T1000 (cell line): ENCODE measurements around the gene CAMK2B.

Source experiments
- DNase-seq: peaks from one replicate; lab custom pipeline; 2025; ENCODE audit warnings: mixed read lengths; lab: John Stamatoyannopoulos, UW

Gene CAMK2B

DNA sequence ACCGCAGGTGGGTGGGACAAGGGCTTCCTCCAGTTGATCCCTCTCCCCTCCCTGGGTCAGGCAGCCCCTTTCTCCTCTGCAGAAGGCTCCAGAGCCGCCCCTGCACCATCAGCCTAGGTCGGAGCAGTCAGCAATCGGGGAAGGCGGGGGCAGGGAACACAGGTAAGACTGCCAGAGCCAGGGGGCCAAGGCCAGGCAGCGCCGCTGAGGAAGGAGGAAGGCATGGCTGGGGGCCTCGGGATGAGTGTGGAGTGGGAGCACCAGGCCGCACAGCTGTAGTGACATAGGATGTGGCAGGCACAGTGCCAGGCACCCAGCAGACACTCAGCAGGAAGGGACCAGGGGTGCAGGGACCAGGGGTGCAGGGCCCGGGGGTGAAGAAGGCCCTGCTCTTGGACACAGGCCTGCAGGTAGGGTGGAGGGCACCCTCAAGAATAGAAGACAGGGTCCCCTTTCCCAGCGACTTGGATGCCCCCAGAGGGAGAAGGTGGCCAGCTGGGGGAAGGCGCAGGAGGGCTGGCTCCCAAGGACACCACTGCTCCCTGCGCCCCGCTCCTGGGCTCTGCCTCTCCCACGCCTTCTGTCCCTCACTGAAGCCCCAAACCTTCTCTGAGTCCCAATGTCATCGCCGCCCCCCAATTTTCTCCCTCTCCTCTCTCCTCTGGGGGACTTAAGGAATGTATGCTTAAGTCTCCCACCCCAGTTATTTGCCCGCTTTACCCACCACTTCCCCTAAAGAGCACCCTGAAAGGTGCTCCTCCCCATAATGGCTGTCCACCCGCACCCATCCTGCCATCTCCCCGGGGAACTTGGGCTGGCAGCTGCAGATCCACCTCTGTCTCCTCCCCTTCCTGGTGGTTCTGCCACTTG is 38.5 kb downstream of the CAMK2B start:
- DNase-seq = no peak

DNA sequence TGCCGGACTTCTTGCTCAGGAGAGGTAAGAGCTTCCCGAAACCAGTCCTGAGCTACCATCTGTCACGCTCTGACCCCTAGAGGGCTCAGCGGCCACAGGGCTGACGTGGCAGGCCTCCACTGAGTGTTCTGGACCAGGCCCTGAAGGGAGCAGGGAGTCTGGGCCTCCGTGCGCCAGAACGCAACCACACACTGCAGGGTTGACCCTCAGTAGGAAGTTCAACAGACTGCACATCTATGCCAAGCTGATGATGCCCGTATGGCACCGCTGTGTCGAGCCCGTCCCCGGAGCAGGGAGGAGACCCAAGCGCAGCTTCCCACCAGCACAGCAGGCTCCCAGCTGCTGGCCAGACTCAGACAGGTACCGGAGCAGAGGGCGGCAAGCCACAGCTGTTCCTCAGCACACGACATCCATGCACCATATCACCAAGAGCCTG is 39.2 kb downstream of the CAMK2B start:
- DNase-seq = no peak

DNA sequence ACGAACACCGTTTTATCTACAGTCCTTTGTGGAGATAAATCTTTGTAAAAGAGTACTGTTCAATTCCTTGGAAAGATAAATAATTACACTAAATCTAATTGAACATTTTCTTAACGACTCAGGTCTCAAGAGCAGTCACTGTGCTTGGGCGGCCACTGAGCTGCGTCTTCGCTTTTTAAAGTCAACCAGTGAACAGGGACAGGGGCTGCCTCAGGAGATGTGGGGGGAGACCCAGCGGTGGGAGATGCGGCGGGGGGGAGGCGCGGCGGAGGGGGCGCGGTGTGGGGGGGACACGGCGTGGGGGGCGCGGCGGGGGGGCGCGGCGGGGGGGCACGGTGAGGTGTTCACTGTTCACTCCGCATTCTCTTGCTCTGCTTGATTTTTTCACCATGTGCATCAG is 39.8 kb downstream of the CAMK2B start:
- no peak for DNase-seq

DNA sequence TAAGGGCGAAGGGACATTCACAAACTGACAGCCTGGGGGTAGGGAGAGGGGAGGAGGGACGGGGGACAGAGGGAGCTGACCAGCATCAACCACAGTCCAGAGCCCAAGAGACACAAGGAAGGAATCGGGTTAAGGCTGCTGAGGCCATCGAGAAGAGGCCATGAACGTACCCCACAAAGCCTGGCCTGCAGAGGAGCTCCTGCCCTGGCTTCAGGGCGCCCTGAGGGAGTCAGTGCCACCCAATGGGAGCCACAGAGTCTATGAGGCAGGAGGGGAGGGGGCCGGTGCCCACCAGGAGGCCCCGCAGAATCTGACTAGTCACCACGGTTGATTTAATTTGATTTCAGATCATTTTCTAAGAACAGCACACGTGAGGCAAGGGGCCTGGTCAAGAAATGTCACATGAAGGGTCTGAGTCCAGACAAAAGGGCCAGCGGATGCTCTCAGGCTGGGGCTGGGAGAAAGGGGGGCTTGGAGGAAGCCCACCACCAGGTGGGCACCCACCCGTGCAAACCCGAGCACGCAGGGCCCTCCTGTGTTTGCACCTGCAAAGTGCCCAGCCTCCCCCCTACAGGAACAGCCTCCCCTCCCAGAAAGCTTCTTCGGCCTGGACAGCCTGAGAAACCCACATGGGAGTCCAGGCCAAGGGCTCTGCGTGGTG is 40.4 kb downstream of the CAMK2B start:
- no peak for DNase-seq

DNA sequence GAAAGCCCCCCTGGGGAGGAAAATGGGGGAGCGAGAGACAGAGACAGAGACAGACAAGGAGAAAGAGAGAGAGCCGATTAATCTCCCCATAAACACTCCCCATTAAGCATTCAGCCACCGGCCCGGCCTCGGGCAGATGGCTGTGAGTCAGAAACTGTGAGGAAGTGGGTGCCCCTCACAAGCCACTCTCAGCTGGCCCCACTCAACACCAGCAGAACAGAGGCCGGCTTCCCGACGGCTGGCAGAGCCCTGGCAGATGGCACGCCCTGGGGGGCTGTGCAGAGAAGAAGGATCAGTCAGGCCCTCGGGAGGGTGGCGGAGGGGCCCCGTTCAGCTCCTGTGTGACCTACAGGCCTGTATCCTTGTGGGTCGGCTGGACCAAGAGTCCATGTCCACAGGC is 41.2 kb downstream of the CAMK2B start:
- DNase-seq = no peak

DNA sequence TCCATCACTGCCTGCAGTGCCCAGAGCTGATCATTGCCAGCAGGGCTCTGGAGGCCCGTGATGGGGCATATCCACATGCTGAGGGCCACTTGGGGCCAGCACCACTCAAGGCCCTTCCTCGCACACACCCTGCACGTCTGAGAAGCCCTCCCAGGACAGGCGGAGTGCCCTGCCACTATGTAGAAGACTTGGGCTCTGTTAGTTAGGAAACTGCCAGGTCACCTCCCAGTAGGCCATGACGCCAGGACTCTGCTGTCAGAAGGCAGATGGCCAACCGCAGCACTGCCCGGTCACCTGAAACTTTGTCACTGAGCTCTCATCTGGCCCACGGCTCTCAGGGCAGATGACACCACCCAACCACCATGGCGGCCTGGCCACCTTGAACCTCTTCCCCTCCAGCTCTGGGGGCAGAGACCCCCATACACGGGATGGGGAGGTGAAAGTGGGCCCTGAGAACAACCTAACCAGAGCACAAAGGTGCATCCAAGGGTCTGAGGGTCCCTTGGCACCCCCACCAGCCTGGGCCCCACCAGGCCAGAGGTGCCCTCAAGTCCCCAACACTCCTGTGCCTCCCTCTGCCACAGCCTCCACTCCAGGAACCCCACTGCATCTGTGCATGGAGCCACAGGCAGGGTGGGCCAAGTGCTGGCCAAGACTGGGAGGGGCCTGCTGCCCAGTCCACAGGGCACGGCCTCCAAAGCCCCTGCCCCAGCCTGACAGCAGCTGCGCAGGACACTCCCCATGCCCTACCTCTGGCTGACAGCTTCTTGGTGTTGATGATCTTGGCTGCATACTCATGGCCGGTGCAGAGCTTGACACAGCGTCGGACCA is 41.8 kb downstream of the CAMK2B start:
- DNase-seq = no peak

DNA sequence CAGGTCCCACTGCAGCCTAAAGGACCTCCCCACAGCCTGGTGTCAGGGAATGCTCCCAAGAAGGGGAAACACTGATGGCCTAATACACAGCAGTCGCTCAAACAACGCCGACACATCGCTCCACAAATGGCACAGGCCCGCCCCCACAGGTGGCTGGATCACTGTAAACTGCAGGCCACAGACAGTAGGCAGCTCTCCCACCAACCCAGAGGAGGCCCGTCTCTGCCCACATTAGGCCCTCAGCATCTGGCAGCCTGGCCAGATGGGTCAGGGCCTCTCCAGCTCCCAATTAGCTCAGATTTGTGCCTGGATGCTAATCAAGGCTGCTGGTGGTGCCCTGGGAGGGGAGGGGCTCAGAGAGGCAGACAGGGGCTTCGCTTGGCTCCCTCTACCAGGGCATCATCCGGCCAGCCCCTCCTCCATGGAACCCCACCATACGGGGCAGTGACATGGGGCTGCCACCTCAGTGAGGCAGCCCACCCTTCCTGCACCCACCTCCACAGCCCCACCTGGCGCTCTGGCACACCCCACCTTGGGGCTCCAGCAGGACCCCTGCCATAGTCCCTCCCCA is 42.7 kb downstream of the CAMK2B start:
- no peak for DNase-seq

DNA sequence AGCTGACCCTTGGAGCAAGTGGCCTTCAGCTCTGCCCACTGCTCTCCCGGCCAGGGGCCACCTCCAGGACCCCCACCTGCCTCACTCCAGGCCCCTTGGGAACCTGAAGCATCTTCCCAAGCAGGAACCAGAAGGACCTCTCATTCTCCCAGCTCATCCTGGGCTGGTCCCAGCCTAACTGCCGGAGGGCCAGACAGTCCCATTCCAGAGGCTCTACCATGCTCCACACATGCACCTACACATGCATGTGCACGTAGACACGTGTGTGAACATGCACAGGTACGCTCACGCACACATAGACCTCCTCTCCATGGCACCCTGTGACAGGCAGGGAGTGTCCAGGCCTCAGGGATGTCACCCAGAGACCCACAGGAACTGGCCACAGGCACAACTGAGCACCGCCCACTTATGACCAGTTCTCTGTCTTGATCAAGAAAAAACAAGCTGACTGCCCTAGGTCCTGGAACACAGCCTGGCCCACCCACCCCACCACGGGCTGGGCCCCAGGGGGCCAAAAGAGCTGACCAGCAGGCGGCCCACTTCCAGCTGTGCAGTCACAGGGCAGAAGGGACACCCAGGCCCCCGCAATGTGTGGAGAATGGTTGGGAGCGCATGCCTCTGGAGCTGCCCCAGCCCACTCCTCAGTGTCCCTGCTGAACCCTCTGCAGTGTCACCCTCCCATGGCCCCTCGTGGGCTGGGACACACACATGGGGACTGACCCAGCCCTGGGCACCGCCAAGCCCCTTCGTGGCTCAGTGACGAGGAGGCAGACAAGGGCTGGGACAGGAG is 43.4 kb downstream of the CAMK2B start:
- DNase-seq = no peak

DNA sequence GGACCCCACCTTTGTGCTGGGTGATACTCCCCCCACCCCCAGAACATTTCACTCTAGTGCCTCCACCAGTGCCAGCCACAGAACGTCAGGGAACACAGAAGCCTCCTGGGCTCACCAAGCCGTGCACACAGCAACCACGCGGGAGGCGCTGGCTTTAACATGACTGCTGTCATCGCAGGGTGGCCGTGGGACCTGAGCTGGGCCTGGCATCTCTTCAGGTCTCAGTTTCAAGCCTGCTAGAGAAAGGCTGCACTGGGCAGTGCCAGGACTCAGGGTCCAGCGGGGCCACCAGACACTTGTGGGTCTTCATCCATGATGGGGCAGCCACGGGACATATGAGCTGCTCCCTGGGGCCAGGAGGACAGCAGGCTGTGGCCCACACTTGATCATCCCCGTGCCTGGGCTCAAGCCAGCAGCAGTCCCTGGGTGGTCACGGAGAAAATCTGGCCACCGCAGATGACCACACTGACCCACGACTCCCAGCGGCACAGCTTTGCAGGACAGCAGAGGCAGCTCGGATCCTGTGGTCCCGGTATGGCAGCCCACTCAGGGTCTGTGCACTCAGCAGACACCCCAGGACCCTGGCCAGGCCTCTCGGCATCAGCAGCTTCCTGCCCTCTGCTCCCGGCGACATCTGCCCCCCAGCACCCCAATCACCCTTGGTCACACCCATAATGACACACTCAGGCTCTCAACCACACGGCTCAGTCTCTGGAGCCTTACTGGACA is 44.2 kb downstream of the CAMK2B start:
- DNase-seq = no peak

DNA sequence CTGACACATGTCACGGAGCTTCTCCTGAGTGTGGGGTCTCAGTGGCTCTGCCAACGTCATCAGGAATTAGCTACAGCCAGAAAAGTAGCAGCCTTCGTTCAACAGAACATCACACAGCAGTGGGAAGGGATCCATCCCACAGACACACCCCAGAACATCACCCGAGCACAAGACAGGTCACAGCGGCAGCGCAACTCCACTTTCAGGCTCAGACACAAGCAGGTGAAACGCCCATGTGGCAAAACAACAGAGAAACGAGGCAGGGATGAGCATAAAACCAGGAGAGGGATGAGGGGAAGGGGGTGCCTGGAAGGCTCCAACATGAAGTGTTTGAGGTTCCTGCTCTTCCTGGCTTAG is 44.8 kb downstream of the CAMK2B start:
- no peak for DNase-seq

DNA sequence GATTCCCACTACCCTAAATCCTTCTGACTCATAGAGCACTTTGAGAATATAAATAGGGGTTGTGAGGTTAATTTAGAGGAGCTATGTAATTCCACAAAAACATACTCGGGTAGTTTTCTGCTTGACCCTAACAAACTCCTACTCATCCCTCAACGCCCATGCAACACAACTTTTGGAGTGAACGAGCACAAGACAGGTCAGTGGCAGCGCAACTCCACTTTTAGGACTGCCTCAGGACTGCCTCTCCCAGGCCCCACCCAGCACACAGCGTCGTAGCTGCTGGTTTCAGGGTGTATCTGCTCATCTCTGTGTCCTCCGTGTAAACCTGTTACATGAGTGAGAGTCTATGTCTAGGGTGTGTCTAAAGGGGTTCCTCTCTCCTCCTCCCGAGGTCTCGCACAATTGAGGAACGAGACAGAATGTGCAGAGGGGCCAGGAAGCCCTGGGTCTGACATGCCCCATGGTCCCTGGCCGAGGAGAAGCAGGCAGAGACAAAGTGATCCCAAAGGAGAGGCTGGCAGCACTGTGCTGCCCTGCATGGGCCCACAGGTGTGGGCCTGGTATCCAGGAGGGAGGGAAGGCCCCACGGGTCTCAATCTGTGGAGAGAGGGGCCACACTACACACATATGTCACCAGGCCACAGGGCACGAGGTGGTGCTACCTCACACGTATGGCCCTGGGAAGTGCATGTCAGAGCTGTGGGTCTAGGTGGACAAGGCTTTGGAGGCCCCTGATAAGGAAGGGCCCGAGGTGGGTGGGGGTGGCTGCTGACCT is 45.5 kb downstream of the CAMK2B start:
- no peak for DNase-seq

DNA sequence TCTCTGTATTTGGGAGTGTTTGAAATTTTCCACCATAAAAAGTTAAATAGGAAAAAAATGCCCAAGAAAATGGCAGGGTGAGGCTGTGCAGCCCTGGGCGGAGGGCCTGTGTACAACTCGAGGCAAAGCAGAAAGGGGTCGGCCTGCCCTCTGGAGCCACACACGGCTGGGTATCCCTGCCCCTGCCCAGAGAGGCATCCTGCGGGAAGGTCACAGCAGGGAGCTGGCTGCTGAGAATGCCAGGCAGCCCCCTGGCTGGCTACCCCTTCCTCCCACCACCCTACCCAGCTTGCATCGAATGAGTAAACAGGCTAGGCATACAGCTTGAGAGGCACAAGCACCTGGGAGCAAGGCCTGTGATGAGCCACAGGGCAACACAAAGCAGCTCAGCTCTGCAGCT is 46.1 kb downstream of the CAMK2B start:
- no peak for DNase-seq

DNA sequence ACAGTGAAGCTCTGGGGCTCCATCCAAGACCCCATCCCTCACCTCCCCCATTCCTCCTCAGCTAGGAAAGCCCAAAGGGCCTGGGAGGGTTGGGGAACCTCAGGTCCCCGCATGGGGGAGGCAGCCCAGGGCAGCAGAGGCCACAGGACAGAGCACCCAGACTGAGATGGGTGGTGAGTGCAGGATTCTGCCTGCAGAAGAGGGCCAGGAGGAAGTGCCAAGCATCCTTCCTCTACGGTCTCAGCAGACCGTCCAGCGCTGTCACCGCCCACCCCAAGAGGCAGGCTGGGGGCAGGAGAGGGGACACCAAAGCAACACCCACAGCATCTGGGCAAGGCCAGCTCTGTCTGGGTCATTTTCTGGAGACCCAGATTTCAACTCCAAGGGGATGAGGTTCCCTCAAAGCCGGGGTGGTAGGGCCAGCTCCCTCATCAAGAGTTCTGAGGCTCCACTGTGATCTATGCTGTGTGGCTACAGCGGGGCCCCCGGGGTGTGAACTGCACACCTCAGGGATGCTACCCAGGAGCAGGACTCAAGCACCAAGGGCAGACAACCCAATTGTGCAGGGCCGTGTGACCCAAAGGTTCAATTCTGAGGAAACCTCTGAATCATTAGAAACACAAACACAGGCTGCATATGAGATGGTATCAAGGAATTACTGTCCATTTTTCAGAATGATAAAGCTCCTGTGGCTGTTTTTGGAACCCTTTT is 46.8 kb downstream of the CAMK2B start:
- no peak for DNase-seq

DNA sequence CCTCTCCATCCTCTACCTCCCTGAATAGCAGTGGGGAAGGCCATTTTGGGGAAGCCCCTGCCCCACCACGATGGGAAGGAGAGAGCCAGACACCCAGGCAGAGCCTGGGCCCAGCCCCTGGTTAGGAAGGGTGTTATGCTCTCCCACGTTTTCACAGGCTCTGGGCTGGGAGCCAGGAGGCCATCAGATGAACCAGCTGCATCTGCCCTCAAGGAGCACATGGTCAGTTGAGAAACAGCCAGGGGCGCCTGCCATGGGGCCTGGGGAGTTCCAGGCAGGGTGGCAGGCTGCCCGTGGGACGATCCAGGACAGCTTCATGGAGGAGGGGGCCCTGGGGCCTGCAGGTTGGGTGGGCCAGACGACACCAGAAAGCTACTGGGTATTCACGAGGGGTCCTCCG is 47.5 kb downstream of the CAMK2B start:
- no peak for DNase-seq

DNA sequence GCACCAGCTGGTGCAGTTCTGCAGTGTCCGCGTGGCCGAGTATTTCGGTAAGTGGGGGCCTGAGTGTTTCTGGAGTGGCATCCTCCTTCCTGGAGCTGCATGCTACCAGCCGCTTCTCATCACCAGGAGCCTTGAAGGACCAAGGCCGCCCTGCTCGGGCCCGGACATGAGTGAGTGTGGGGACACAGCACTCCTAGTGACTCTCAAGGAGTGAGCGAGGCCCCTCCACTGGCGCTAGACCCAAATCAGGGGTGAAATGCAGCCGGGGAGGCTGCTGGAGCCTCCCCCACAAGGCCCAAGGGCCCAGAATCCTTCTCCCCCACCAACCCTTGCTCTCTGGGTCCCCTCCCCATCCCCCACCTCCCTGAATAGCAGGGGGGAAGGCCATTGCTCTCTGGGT is 48.0 kb downstream of the CAMK2B start:
- DNase-seq = no peak

DNA sequence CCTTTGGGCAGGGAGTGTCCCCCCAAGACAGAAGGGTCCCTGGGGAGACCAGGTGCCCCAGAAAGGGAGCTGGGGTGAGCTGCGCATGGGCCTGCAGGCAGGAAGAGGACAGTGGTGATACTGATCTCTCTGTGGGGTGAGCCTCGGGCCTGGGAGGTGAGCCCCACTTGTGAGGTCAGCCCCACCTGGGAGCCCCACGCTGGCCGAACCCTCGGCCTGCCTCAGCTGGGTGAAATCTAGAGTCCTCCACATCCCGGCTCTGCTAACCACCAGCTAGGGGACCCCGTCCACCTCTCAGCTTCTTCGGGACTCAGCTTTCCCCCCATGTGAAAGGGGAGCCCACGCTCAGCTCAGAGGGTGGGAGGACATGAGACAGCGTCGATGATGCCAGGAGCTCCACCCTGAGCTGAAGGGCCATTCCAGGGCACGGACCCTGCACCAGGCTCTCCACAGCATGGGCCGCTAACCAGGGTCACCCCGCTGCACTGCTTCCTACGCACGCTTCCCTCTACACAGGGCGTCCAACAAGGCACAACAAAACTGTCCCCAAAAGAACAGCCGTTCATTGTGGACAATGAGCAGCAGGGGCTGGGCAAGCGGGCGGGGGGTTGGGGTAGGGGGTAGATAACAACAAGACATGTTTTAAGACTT is 48.7 kb downstream of the CAMK2B start:
- no peak for DNase-seq

DNA sequence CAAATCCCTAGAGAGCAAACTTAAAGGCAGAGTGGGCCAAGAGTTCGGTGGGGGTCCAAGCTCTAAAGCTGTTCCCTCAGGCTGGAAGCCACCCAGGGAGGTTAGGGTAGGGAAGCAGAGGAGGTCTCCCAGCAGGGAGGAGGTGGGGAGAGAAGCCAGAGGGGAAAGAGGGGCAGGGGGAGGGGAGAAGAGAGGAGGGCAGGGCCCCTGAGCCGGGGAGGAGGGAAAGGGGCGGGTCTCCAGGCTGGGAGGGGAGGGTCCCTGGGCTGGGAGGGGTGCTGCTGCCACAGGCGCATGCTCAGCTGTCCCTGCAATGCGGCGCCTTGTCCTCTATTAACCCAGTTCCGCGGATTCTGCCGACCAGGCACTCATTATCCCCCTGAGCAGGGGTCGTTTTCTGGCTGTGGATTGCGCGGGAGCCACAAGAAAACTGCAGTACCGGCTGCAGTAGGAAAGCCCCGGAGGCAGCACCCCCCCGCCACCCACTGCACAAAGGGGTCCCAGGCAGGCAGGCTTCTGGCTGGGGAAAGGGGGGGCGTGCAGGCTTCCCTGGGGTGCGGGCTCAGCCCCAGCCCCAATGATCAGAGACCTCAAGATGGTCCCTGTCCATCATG is 49.3 kb downstream of the CAMK2B start:
- DNase-seq = no peak

DNA sequence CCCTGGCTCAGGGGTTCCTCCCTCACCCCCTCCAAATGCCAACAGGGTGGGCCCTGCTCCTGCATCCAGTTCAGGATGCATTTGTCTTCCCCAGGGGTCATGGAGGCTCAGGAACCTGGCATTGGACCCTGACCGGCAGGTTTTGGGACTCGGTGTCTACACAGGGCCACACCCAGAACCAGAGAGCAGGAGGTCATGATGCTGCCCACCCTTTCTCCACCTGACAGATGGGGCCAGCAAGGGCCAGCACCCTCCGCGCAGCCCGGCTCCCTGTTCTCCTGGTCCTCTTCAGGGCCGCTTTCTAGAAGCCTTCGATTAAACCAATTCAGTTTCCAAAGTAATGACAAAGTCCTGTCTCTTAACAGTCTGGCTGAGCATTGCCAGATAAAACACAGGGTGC is 50.2 kb downstream of the CAMK2B start:
- no peak for DNase-seq

DNA sequence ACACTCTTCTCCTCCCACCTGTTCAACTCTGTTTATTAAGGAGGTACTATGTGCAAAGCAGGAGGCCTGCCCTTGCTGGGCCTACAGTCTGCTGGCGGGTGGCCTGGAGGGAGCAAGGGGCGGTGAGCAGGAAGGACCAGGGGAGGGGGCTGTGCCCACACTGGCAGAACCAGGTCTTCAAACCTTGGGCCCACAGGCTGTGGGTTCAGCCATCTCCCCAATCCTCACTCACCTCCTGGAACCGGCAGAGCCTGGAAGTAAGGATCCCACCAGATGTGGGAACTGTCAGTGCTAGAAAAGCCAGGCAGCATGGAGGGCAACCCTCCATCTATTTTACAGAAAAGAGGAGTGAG is 50.8 kb downstream of the CAMK2B start:
- DNase-seq = no peak
